GM19239 (cell line): ENCODE data around the gene DCTPP1.
"Not testable (repeated sequence)": the region's sequence is repeated elsewhere in the genome, so short reads cannot be mapped to it uniquely, and the experiment has no call there.

Source experiments
- DNase-seq: peaks from one replicate; pipeline ENCODE4 v3.0.0; 2011; ENCODE audit warnings: low spot score; ENCODE audit not compliant: insufficient read length
- FAIRE-seq: peaks from 2 replicates; lab custom pipeline; 2011; peaks lifted over from hg19 to GRCh38; lab: Jason Lieb, UNC

DCTPP1 gene

GRCh38 chr16:30429678-30430427 is at the start of gene DCTPP1:
Gene DCTPP1, minus strand, starts transcription at chr16:30430030. Its CDS starts 50 bp downstream, at chr16:30429980.
- peak; percentile 95 for FAIRE-seq

GRCh38 chr16:30478766-30479478 is 49.1 kb upstream of the DCTPP1 start:
- FAIRE-seq (no peak), DNase-seq (no peak)

More at GRCh38 chr16:30429678-30430427, at the start of gene DCTPP1:
- DNase-seq = peak; percentile 87

GRCh38 chr16:30477773-30478172 is 47.9 kb upstream of the DCTPP1 start:
- FAIRE-seq, DNase-seq: not testable (repeated sequence)

DNA sequence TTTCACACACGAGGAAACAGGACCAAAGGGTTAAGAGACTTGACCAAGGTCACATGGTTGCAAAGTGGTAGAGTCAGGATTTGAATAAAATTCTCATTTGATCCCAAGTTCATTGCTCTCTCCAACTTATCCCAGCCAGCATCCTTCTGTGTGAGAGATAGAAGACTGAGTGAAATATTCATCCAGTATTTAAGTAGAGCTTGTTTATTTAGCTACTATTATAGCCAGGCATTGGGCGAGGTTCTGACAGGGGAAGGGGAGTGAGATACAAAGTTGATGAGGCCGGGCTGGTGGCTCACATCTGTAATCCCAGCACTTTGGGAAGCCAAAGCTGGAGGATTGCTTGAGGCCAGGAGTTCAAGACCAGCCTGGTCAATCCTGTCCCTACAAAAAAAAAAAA is 47.2 kb upstream of the DCTPP1 start:
- DNase-seq = no peak
- no peak for FAIRE-seq

DNA sequence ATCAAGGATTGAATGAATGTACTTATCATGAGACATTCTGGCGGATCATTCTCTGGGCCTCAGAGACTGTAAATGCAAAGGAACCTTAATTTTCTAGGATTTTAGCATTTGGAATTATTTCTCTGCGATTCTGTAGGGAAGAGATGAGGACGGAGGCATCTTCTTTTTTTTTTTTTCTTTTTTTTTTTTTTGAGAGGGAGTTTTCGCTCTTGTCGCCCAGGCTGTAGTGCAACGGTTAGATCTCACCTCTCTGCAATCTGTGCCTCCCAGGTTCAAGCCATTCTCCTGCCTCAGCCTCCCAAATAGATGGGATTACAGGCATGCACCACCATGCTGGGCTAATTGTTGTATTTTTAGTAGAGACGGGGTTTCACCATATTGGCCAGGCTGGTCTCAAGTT is 44.9 kb upstream of the DCTPP1 start:
- no peak for FAIRE-seq

DNA sequence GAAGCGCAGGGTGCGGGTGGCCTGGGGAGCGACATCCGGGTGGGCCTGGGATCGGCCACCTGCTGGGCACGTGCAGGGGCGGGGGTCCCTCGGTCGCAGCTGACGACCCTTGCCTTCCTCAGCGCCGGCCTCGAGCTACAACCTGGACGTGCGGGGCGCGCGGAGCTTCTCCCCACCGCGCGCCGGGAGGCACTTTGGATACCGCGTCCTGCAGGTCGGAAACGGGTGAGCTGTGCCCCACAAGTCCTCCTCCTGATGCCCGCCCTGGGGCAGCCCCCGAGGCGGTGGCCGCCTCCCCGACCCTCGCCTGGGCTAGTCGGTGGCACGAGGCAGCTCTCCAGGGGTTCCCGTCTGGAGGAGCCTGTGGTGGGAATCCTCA is 44.2 kb upstream of the DCTPP1 start:
- no peak for DNase-seq
- no peak for FAIRE-seq

More for the DNA sequence above, 44.9 kb upstream of the DCTPP1 start:
- no peak for DNase-seq

- DNase-seq = peak; percentile 28
These were observed 43.6 kb upstream of the DCTPP1 start for GRCh38 chr16:30473231-30474073.

DNA sequence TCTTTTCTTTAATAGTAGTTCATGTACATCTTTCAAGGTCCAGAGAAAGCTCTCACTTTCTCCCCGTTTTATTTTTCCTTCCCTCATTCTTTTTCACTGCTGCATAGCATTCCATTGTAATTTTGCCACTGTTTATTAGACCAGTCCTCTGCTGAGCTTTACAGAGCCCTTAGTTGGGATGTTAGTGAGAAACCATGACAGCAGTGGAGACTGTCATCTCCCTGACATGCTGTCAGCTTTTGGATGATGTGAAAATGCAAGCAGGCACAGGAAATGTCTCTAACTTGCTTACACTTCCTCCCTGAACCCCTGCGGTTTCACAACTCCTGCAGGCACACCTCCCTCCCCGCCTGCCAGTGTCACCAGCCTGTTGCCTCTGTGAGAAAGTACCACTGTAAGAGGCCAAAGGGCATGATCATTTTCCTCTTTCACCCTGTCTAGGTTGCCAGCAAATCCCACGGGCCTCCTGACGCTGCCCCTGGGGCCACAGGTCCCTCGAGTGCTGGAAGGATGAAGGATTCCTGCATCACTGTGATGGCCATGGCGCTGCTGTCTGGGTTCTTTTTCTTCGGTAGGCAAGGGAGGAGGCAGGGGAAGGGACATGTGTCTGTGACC is 42.6 kb upstream of the DCTPP1 start, which contains the start of gene ITGAL:
TSS of gene ITGAL (plus strand) at position 415 of the 615 bp plus-strand sequence. CDS start at position 511, 96 bp downstream.
- FAIRE-seq = peak; percentile 98
- DNase-seq = peak; percentile 82

More at GRCh38 chr16:30473231-30474073, 43.6 kb upstream of the DCTPP1 start:
- FAIRE-seq = peak; percentile 70

DNA sequence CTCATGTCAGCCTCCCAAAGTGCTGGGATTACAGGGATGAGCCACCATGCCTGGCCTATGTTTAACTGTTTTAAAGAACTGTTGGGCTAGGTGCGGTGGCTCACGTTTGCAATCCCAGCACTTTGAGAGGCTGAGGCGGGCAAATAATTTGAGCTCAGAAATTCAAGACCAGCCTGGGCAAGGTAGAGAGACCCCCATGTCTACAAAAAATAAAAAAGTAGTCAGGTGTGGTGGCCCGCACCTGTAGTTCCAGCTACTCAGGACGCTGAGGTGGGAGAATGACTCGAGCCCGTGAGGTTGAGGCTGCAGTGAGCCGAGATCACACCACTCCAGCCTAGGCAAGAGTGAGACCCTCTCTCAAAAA is 40.8 kb upstream of the DCTPP1 start:
- FAIRE-seq = no peak
- DNase-seq = no peak

GRCh38 chr16:30470170-30470512 is 40.3 kb upstream of the DCTPP1 start:
- FAIRE-seq = peak; percentile 55
- DNase-seq = no peak

- DNase-seq (no peak), FAIRE-seq (no peak)
These were observed 34.2 kb upstream of the DCTPP1 start for GRCh38 chr16:30464078-30464477.

GRCh38 chr16:30461426-30461825 is 31.6 kb upstream of the DCTPP1 start:
- FAIRE-seq, DNase-seq: not testable (repeated sequence)

DNA sequence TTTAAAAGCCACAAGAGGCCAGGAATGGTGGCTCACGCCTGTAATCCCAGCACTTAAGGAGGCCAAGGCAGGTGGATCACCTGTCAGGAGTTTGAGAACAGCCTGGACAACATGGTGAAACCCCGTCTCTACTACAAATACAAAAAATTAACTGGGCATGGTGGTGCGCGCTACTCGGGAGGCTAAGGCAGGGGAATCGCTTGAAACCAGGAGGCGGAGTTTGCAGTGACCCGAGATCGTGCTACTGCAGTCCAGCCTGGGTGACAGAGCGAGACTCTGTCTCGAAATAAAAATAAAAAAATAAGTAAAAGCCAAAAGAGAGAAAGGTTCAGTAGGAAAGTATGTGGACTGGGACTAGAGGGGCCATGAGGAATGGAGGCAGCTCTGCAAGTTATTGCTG is 29.6 kb upstream of the DCTPP1 start:
- DNase-seq (no peak), FAIRE-seq (no peak)

DNA sequence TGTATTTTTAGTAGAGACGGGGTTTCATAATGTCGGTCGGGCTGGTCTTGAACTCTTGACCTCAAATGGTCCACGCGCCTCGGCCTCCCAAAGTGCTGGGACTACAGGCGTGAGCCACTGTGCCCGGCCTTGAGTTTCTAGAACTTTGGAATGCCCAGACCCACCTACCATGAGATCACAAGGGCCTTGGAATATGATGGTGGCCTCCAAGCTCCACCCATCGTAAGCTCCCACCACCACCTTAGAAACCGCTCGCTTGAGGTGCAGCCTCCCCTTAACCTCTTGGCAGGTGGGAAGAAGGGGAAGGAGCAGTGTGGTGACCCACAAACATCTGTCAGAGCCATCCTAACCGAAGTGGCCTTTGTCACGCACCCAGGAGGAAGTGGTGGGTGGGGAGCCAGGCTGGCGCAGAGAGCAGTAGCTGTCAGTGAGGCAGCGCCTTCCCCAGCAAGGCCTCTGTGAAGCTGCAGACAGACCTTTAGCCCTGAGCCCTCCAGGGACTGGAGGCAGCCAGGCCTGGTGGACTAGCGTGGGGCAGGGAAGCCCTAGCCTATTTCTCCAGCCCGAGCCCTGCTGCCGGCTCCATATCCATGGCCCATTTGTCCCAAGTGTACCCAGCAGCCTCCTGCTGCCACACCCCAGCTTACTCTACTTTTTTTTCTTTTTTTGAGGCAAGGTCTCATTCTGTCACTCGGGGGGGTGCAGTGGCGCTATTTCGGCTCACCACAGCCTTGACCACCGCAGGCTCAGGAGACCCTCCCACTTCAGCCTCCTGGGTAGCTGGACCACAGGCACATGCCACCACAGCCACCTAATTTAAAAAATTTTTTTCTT is 28.9 kb upstream of the DCTPP1 start:
- FAIRE-seq = peak; percentile 98

DNA sequence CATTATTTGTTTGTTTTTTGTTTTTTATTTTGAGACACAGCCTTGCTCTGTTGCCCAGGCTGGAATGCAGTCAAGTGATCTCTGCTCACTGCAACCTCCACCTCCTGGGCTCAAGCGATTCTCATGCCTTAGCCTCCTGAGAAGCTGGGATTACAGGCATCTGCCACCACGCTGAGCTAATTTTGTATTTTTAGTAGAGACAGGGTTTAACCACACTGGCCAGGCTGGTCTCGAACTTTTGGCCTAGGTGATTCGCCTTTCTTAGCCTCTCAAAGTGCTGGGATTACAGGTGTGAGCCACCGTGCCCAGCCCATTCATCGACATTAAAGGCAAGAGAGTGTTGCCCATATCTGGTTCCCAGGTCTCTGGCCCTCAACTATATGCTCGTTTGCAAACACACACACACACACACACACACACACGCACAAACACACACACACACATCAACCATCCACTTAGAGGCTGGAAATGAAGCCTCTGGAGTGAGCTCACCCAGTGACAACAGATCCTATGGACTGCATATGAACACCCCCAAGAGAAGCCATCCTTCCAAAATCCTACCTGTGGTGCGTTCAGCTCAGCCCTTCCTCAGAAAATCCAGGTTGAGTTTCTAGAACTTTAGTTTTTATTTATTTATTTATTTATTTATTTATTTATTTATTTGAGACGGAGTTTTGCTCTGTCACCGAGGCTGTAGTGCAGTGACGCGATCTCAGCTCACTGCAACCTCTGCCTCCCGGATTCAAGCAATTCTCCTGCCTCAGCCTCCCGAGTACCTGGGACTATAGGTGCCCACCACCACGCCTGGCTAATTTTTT is 28.1 kb upstream of the DCTPP1 start:
- peak; percentile 49 for FAIRE-seq
- no peak for DNase-seq

More for the DNA sequence above, 28.9 kb upstream of the DCTPP1 start:
- DNase-seq = peak; percentile 32

DNA sequence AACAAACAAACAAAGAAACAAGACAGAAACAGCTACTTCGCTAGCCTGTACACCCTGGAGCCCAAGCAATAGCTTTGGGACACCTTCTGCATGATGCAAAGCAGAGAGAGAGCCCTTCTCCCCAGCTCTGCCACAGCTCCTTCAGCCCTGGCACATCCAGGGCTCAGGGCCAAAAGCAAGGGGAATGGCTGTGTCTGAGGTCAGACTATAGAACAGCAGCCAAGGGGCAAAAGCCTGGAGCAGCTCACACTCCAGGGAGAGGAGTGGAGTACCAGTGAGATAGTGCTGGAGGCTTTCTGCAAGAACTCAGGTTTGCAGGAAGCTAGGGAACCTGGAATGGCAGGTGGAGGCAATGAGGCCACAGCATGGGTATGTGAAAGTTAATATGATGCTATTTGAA is 27.4 kb upstream of the DCTPP1 start:
- DNase-seq = no peak
- FAIRE-seq = no peak

DNA sequence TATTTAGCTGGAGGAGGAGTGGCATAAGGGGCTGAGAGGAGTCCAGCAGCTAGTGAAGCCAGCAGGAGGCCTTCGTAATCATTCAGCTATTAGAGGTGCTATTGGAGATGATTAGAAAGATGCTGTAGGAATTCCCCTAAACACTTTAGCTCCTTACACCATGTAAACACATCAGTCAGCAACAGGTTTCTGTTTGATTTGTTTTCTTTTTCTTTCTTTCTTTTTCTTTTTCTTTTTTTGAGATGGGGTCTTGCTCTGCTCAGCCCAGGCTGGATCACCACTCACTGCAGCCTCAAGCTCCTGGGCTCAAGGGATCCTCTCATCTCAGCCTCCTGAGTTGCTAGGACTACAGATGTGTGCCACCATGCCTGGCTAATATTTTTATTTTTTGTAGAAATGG is 26.5 kb upstream of the DCTPP1 start:
- FAIRE-seq (peak; percentile 86), DNase-seq (no peak)
